Right ventricle myocardium superior (tissue), 1 donor: ENCODE results near the gene TSTD1. TPM values are rescaled to one million over a fixed set of nuclear protein-coding genes. Genes with fewer than 3 reads are reported as not detected.
"Not testable (repeated sequence)": the region's sequence is repeated elsewhere in the genome, so short reads cannot be mapped to it uniquely, and the experiment has no call there.

Experiments used
- ATAC-seq: fragments of 200-7000 bp; cut with Tn5 transposase; one replicate; pipeline ENCODE4 v1.9.1; 2020; ENCODE audit warnings: mild to moderate bottlenecking; ENCODE audit not compliant: poor library complexity
- DNase-seq: peaks from one replicate; pipeline ENCODE4 v3.0.0-alpha.2; 2020
- intact Hi-C: fragments of 100-400 bp; cut with DNase I; formaldehyde crosslinking; loops from one replicate; pipeline ENCODE4 v1.11.2; 2022
- total RNA-seq: library from RNA; stranded (reverse); fragmentation: NEBNext Ultra II Directional; extraction: Animal tissue kit (Norgen Biotek cat#: 25700); gene quantifications from one replicate; pipeline ENCODE4 v1.2.1, GENCODE V29; 2021
- donor health status: DM: no; HTN: yes; CAD: no; lungs with severe emphysema.

TSTD1 gene
- total RNA-seq, 1 donor from 2014 or later: 9.3 TPM

DNA sequence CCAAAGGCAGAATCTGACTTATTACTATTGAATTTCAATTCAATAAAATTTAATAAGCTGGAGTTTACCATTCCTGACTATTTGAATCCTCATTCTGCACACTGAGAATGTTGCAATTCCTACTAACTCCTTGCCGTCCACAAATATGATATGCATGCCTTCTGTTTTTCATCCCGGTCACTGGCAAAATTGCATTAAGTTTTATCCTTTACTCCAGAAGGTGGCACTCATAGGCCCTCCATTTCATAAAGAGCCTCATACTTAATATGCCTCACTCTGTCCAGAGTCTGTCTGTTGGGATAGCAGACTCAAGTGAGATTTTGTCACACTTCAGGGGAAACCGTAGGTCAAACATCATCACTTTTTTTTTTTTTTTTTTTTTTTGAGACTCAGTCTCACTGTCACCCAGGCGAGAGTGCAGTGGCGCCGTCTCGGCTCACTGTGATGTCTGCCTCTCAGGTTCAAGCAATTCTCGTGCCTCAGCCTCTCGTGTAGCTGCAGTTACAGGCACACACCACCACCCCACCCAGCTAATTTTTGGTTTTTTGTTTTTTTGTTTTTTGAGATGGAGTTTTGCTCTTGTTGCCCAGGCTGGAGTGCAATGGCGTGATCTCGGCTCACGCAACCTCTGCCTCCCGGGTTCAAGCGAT, 45.1 kb downstream of the TSTD1 start:
- DNase-seq (no peak), ATAC-seq (peak; percentile 57)
- intact Hi-C loops: loop anchor here (5.0 kb wide), 1 partner anchor 266 kb away; no protein-coding TSS in a partner anchor

- not testable (repeated sequence) for DNase-seq, ATAC-seq
- intact Hi-C loops: loop anchor here (5.0 kb wide), 1 partner anchor 265 kb away; no protein-coding TSS in a partner anchor
These were observed 46.7 kb downstream of the TSTD1 start for GRCh38 chr1:160992036-160992435.

Other genes starting within 250 kb of the TSTD1 start
- not detected for gene LY9, start 242.8 kb downstream of the TSTD1 start, total RNA-seq
- gene CD244, start 176.1 kb downstream of the TSTD1 start, total RNA-seq: 0.48 TPM
- 2.3 TPM for gene ITLN1, start 153.8 kb downstream of the TSTD1 start, total RNA-seq
- gene ITLN2, start 84.2 kb downstream of the TSTD1 start, total RNA-seq: not detected
- 10.1 TPM for gene F11R, start 17.8 kb downstream of the TSTD1 start, total RNA-seq
- gene USF1, start 7.0 kb upstream of the TSTD1 start, total RNA-seq: 28.4 TPM
- gene ARHGAP30, start 30.9 kb upstream of the TSTD1 start, total RNA-seq: 3.3 TPM
- gene NECTIN4, start 50.6 kb upstream of the TSTD1 start, total RNA-seq: not detected
- 4.7 TPM for gene KLHDC9, start 59.4 kb upstream of the TSTD1 start, total RNA-seq
- 62.3 TPM for gene PFDN2, start 79.1 kb upstream of the TSTD1 start, total RNA-seq
- 33.8 TPM for gene NIT1, start 79.1 kb upstream of the TSTD1 start, total RNA-seq
- 26.6 TPM for gene DEDD, start 93.7 kb upstream of the TSTD1 start, total RNA-seq
- gene UFC1, start 115.0 kb upstream of the TSTD1 start, total RNA-seq: 81.0 TPM
- gene USP21, start 120.5 kb upstream of the TSTD1 start, total RNA-seq: 19.0 TPM
- gene PPOX, start 127.5 kb upstream of the TSTD1 start, total RNA-seq: 17.1 TPM
- 20.3 TPM for gene B4GALT3, start 138.5 kb upstream of the TSTD1 start, total RNA-seq
- gene ADAMTS4, start 160.1 kb upstream of the TSTD1 start, total RNA-seq: 7.0 TPM
- 308 TPM for gene NDUFS2, start 163.4 kb upstream of the TSTD1 start, total RNA-seq
- gene FCER1G, start 176.3 kb upstream of the TSTD1 start, total RNA-seq: 21.5 TPM
- gene APOA2, start 184.7 kb upstream of the TSTD1 start, total RNA-seq: 1.2 TPM
- gene TOMM40L, start 187.1 kb upstream of the TSTD1 start, total RNA-seq: 36.9 TPM
- not detected for gene NR1I3, start 199.2 kb upstream of the TSTD1 start, total RNA-seq
- 0.22 TPM for gene PCP4L1, start 219.8 kb upstream of the TSTD1 start, total RNA-seq